Measurements from ENCODE around the gene CELSR1.

CELSR1 gene

GRCh38 chr22:46537225-46537945, at the start of gene CELSR1:
Gene CELSR1, minus strand, starts transcription at chr22:46537620. Its CDS starts 450 bp downstream, at chr22:46537170.
- no peak for DNase-seq (ENCODE audit: low spot score)

- no peak for DNase-seq (ENCODE audit: low spot score)
Observed at GRCh38 chr22:46587061-46587460, 49.6 kb upstream of the CELSR1 start.

- DNase-seq (ENCODE audit: low spot score), result no peak
Observed at GRCh38 chr22:46586531-46587011, 49.2 kb upstream of the CELSR1 start.

- no peak for DNase-seq (ENCODE audit: low spot score)
Observed at GRCh38 chr22:46586123-46586519, 48.7 kb upstream of the CELSR1 start.

GRCh38 chr22:46585340-46586122, 48.1 kb upstream of the CELSR1 start:
- no peak for DNase-seq (ENCODE audit: low spot score)

- no peak for DNase-seq (ENCODE audit: low spot score)
Observed at GRCh38 chr22:46584081-46584921, 46.9 kb upstream of the CELSR1 start.

- no peak for DNase-seq (ENCODE audit: low spot score)
Observed at GRCh38 chr22:46583571-46583970, 46.2 kb upstream of the CELSR1 start.

- no peak for DNase-seq (ENCODE audit: low spot score)
Observed at GRCh38 chr22:46582281-46582933, 45.0 kb upstream of the CELSR1 start.

- DNase-seq (ENCODE audit: low spot score), result no peak
Observed at GRCh38 chr22:46581538-46582244, 44.3 kb upstream of the CELSR1 start.

- DNase-seq (ENCODE audit: low spot score), result no peak
Observed at GRCh38 chr22:46580940-46581537, 43.6 kb upstream of the CELSR1 start.

- DNase-seq (ENCODE audit: low spot score), result no peak
Observed at GRCh38 chr22:46579751-46580449, 42.5 kb upstream of the CELSR1 start.

- no peak for DNase-seq (ENCODE audit: low spot score)
Observed at GRCh38 chr22:46578824-46579561, 41.6 kb upstream of the CELSR1 start.

- DNase-seq (ENCODE audit: low spot score), result no peak
Observed at GRCh38 chr22:46578251-46578823, 40.9 kb upstream of the CELSR1 start.

- no peak for DNase-seq (ENCODE audit: low spot score)
Observed at GRCh38 chr22:46577368-46578249, 40.2 kb upstream of the CELSR1 start.

- peak; percentile 52 for DNase-seq (ENCODE audit: low spot score)
Observed at GRCh38 chr22:46576556-46577367, 39.3 kb upstream of the CELSR1 start.

- no peak for DNase-seq (ENCODE audit: low spot score)
Observed at GRCh38 chr22:46575911-46576555, 38.6 kb upstream of the CELSR1 start.
